MM.1S (cell line): ENCODE results near the gene GPR137.

Experiments
- EZH2 ChIP-seq: fragments of 300-600 bp; sonication (generic); optimal IDR thresholded peaks from 2 replicates; pipeline ENCODE3; 2017; ENCODE audit warnings: low read depth, mild to moderate bottlenecking, antibody characterized with exemption, low read length, mixed read lengths
- TF ChIP-seq, protein P1 (sequence below): fragments of 300-600 bp; sonication (generic); IDR thresholded peaks from 2 replicates; pipeline ENCODE4 v1.5.1; 2016; ENCODE audit warnings: antibody characterized with exemption, low read length, mixed read lengths

DNA sequence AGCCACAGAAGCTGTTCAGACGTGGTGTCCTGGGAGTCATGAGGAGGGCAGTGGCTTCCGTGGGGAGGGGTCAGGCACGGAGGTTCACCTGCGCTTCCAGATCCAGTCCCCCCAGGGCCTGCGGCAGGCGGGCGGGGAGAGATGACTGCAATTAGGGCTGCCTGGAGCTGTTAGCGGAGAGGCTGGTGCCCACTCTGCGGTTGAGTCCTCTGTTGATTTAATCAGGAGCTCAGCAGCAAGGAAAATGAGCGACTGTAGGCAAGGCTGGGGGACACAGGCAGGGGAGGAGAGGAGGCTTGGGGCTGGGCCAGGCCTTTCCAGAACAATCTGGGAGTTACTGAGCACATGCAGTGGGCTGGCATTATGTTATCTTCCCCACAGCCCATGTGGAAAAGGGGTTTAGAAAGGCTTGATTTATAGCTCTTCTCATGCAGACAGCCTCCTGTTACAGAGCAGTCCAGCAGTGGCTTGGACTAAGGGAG, 21.2 kb upstream of the GPR137 start:
- TF ChIP-seq, protein P1, sequence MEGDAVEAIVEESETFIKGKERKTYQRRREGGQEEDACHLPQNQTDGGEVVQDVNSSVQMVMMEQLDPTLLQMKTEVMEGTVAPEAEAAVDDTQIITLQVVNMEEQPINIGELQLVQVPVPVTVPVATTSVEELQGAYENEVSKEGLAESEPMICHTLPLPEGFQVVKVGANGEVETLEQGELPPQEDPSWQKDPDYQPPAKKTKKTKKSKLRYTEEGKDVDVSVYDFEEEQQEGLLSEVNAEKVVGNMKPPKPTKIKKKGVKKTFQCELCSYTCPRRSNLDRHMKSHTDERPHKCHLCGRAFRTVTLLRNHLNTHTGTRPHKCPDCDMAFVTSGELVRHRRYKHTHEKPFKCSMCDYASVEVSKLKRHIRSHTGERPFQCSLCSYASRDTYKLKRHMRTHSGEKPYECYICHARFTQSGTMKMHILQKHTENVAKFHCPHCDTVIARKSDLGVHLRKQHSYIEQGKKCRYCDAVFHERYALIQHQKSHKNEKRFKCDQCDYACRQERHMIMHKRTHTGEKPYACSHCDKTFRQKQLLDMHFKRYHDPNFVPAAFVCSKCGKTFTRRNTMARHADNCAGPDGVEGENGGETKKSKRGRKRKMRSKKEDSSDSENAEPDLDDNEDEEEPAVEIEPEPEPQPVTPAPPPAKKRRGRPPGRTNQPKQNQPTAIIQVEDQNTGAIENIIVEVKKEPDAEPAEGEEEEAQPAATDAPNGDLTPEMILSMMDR: no peak
- TF ChIP-seq EZH2: no peak
